Thymus (tissue), 11 donors: Measurements from ENCODE around the gene DRAP1. TPM values are rescaled to one million over a fixed set of nuclear protein-coding genes. Genes with fewer than 3 reads are reported as not detected.
A peak's percentile ranks its signal among the peaks of the same experiment; 100 is the strongest.

ENCODE experiments used
- DNase-seq, 9 donors: peaks; one replicate each; pipeline ENCODE4 v3.0.0-alpha.2; 2013; ENCODE audit warnings: low spot score in 9 of 9, low read depth in 6 of 9, missing footprints in 1 of 9
- H3K27ac ChIP-seq, 2 donors: one replicate each; pipeline ENCODE4 v1.5.1; 2013; ENCODE audit warnings: control low read depth in 1 of 2, low read depth in 1 of 2, low read length in 1 of 2, mild to moderate bottlenecking in 1 of 2, moderate library complexity in 1 of 2
- H3K27me3 ChIP-seq, 2 donors: one replicate each; pipeline ENCODE4 v1.5.1; 2013; ENCODE audit warnings: low read length in 1 of 2; ENCODE audit not compliant: control insufficient read depth in 2 of 2, insufficient read depth in 1 of 2
- H3K36me3 ChIP-seq, 2 donors: one replicate each; pipeline ENCODE4 v1.5.1; 2013; ENCODE audit warnings: low read length in 1 of 2, mild to moderate bottlenecking in 1 of 2, moderate library complexity in 1 of 2; ENCODE audit not compliant: control insufficient read depth in 2 of 2, insufficient read depth in 2 of 2
- H3K4me1 ChIP-seq, 2 donors: one replicate each; pipeline ENCODE4 v1.5.1; 2013; ENCODE audit warnings: low read length in 2 of 2; ENCODE audit not compliant: control insufficient read depth in 2 of 2, insufficient read depth in 2 of 2
- H3K4me3 ChIP-seq, 2 donors: one replicate each; pipeline ENCODE4 v1.5.1; 2013; ENCODE audit warnings: low read length in 2 of 2, control low read depth in 1 of 2, mild to moderate bottlenecking in 1 of 2
- H3K9me3 ChIP-seq, 2 donors: one replicate each; pipeline ENCODE4 v1.5.1; 2013; ENCODE audit warnings: low read length in 1 of 2, mild to moderate bottlenecking in 1 of 2; ENCODE audit not compliant: control insufficient read depth in 2 of 2, insufficient read depth in 1 of 2
- WGBS: extraction: QIAGEN DNeasy Blood & Tissue Kit; methylation state at CpG from one replicate; pipeline ENCODE4 v1.1.7; 2013; 5-methylcytosine and 5-hydroxymethylcytosine counted together
- polyA plus RNA-seq: library from polyadenylated mRNA; stranded (reverse); fragments of 200-250 nt; gene quantifications from one replicate; pipeline ENCODE4 v1.2.3, GENCODE V29; 2013
- total RNA-seq: library from RNA; stranded (reverse); fragments of 120-200 nt; gene quantifications from one replicate; pipeline ENCODE4 v1.2.4, GENCODE V29; 2013
- donor health status: healthy.

Gene DRAP1
- total and polyA plus RNA-seq, 2 donors = 131 to 200 TPM

DNA sequence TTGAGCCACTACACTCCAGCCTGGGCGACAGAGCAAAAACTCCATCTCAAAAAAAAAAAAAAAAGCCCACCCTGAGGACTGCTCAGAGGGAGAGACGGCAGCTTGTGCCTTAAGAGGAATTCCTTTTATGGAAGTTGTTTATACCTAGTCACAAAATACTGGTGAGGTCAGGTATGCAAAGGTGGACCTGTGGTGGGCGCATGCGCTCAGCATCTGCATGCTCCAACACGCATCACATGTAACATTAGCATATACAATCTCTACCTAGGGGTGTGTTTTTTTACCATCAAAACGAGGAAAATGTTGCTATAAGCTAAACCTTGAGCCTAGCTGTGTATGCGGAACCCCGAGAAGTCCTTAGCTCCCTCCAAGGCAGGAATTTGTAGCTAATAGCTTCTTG is 35.5 kb downstream of the DRAP1 start:
- H3K27ac ChIP-seq = no peak overlapping the region
- peaks cover 6 to 24% of the 10 kb centered on the region in 2 donors for H3K4me1 ChIP-seq
- H3K9me3 ChIP-seq = no peaks in the 10 kb centered on the region
- H3K4me3 ChIP-seq = no peak overlapping the region
- no peaks in the 10 kb centered on the region for H3K27me3 ChIP-seq
- DNase-seq = no peak
- 89% methylated on average over 8 of the region's 8 CpGs for WGBS
- H3K36me3 ChIP-seq = no peaks in the 10 kb centered on the region

DNA sequence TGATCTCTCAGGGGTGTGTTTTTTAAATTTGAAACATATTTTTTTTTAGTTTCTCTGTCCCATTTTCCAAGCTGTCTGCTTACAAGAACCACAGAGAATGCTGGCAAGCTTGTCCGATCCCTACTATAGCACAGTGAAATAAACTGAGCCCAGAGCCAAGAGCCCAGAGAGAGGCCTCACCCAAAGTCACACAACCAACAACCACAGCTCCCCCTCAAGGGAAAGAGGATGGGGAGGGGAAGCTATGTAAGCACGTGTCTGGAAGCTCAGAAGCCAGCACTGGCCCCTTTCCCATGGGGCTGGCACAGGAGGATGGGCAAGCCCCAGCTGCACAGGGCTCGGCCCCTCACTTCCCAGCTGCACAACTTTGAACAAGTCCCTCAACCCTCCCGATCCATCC is 39.1 kb downstream of the DRAP1 start:
- peaks cover 17 to 41% of the 10 kb centered on the region in 2 donors for H3K4me1 ChIP-seq
- DNase-seq = no peak
- H3K27ac ChIP-seq = no peak overlapping the region
- H3K27me3 ChIP-seq = no peaks in the 10 kb centered on the region
- H3K4me3 ChIP-seq = no peak overlapping the region
- 81% methylated on average over 4 of the region's 4 CpGs for WGBS
- H3K9me3 ChIP-seq = no peaks in the 10 kb centered on the region
- no peaks in the 10 kb centered on the region for H3K36me3 ChIP-seq

DNA sequence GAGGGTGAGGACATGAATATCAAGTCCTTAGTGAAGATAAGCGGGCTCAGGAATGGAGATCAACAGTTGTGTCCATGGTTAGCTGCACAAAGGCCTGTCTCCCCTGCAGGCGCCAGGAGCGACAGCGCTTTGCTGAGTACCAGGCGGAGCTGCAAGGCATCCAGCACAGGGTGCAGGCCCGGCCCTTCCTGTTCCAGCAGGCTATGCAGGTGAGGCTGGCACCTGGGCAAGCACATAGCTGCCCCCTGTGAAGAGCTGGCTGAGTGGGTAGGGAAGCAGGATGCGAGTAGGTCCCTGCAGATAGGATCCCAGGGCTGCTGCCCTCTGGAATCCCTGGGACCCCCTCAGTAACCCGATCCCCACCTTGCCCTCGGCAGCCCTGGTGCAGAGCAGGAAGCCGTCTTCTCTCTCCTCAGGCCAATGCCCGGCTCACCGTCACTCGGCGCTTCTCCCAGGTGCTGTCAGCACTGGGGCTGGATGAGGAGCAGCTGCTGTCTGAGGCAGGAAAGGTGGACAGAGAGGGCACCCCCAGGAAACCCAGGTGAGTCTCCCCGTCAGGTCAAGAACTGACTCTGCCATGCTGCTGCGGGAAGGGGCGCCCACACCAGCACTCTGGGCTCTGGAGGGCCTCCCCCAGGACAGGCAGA is 39.7 kb downstream of the DRAP1 start:
- H3K27me3 ChIP-seq = no peaks in the 10 kb centered on the region
- no peak overlapping the region for H3K27ac ChIP-seq
- H3K9me3 ChIP-seq = no peaks in the 10 kb centered on the region
- H3K4me3 ChIP-seq = no peak overlapping the region
- peaks cover 2 to 3% of the 10 kb centered on the region in 2 donors for H3K36me3 ChIP-seq
- WGBS = 96% methylated on average over 17 of the region's 17 CpGs
- DNase-seq = no peak
- H3K4me1 ChIP-seq = peaks cover 19 to 41% of the 10 kb centered on the region in 2 donors

DNA sequence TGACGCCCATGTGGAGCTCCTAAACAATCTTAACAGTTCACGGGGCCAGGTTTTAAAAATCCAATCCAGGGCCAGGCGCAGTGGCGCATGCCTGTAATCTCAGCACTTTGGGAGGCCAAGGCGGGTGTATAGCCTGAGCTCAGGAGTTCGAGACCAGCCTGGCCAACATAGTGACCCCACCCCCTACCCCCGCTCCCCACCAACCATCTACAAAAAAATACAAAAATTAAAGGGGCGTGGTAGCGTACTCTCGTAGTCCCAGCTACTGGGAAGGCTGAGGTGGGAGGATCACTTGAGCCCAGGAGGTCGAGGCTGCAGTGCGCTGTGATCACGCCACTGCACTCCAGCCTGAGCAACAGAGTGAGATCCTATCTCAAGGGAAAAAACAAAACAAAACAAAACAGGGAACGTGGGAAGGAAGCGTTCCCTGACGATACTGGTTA is 41.6 kb downstream of the DRAP1 start:
- no peaks in the 10 kb centered on the region for H3K9me3 ChIP-seq
- peak overlapping the region; percentile 93 to 96 for H3K27ac ChIP-seq
- peak overlapping the region; percentile 73 to 91 for H3K4me3 ChIP-seq
- H3K4me1 ChIP-seq = peaks cover 19 to 41% of the 10 kb centered on the region in 2 donors
- peaks cover 21 to 22% of the 10 kb centered on the region in 2 donors for H3K36me3 ChIP-seq
- no peak for DNase-seq
- no peaks in the 10 kb centered on the region for H3K27me3 ChIP-seq
- WGBS = 56% methylated on average over 16 of the region's 16 CpGs

DNA sequence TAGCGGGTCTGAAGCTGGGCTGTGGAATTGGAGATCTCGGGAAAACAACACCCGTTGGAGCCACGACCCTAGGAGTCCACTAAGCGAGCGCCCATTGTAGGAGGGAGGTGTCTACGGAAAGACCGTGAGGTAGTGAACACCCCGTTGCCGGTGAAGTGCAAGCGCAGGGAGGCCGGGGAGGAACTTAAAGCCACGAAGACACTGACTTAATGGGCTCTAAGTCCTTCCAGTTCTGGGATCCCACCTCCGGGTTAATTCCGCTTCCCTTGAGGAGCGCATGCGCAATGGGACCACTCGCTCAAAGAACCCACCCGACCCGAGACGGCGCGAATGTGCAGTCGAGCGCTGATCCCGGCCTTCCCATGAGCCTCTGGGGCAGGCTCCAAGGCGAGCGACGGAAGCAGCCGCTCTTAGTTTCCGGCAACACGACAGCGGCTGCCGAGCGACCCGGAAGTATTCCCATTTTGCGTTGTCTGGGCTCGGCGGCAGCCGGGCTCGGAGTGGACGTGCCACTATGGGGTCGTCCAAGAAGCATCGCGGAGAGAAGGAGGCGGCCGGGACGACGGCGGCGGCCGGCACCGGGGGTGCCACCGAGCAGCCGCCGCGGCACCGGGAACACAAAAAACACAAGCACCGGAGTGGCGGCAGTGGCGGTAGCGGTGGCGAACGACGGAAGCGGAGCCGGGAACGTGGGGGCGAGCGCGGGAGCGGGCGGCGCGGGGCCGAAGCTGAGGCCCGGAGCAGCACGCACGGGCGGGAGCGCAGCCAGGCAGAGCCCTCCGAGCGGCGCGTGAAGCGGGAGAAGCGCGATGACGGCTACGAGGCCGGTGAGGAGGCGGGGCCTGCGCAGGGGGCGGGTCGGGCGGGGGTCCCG is 42.3 kb downstream of the DRAP1 start, which contains the start of gene SART1:
TSS of gene SART1 (plus strand) at position 468 of the 874 bp plus-strand sequence. CDS start at position 515, 47 bp downstream.
- H3K4me1 ChIP-seq = peaks cover 19 to 39% of the 10 kb centered on the region in 2 donors
- H3K27ac ChIP-seq = peak within 1 kb of the TSS; percentile 93 to 96
- under 1% methylated on average over 97 of the region's 97 CpGs for WGBS
- H3K4me3 ChIP-seq = peak within 1 kb of the TSS; percentile 73 to 91
- H3K27me3 ChIP-seq = no peaks in the 10 kb centered on the region
- no peaks in the 10 kb centered on the region for H3K9me3 ChIP-seq
- H3K36me3 ChIP-seq = peaks cover 28 to 29% of the 10 kb centered on the region in 2 donors
- peak; percentile 94 to 99 (median 97) for DNase-seq

DNA sequence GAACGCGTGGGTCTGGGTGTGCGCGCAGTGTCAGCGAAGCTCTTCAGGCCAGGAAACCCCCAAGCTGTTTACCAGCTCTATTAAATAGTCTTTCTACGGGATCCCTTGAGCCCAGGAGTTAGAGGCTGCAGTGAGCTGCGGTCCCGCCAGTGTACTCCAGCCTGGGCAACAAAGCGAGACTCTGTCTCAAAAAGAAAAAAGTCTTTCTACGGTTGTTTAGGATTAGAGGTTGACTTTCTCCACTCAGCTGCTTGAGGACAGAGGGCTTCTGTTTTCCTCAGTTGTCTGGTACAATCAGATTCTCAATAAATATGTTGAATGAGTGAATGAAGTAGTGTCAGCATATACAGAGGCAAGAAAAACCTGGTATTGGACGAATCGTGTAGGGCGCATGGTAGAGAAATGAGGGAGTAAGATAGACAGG is 42.9 kb downstream of the DRAP1 start:
- 5% methylated on average over 13 of the region's 13 CpGs for WGBS
- H3K27me3 ChIP-seq = no peaks in the 10 kb centered on the region

DNA sequence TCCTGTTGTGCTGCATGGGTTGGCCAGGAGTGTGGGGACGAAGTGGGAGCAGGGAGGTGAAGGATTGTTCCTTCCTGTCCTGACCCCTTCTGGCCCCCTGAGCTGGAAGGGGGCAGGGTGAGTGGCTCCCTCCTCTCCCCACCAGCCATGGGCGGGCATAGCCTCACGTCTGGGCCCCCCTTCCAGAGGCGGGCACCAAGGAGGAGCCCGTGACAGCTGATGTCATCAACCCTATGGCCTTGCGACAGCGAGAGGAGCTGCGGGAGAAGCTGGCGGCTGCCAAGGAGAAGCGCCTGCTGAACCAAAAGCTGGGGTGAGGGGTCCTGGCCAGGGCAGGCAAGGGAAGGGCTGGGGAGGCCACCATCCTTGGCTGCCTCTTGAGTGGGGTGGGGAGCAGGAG is 45.7 kb downstream of the DRAP1 start:
- Histone ChIP-seq H3K4me1 (peaks cover 13 to 18% of the 10 kb centered on the region in 2 donors), H3K27me3 (no peaks in the 10 kb centered on the region), H3K27ac (no peak overlapping the region), H3K36me3 (peaks cover 60 to 62% of the 10 kb centered on the region in 2 donors), H3K9me3 (no peaks in the 10 kb centered on the region), H3K4me3 (no peak overlapping the region)
- no peak for DNase-seq
- 87% methylated on average over 10 of the region's 10 CpGs for WGBS

More for the DNA sequence above, 42.9 kb downstream of the DRAP1 start:
- peaks cover 13 to 32% of the 10 kb centered on the region in 2 donors for H3K4me1 ChIP-seq
- H3K4me3 ChIP-seq = peak overlapping the region; percentile 73 to 91
- H3K36me3 ChIP-seq = peaks cover 34 to 35% of the 10 kb centered on the region in 2 donors
- DNase-seq = no peak
- peak overlapping the region; percentile 50 to 74 for H3K27ac ChIP-seq
- no peaks in the 10 kb centered on the region for H3K9me3 ChIP-seq

DNA sequence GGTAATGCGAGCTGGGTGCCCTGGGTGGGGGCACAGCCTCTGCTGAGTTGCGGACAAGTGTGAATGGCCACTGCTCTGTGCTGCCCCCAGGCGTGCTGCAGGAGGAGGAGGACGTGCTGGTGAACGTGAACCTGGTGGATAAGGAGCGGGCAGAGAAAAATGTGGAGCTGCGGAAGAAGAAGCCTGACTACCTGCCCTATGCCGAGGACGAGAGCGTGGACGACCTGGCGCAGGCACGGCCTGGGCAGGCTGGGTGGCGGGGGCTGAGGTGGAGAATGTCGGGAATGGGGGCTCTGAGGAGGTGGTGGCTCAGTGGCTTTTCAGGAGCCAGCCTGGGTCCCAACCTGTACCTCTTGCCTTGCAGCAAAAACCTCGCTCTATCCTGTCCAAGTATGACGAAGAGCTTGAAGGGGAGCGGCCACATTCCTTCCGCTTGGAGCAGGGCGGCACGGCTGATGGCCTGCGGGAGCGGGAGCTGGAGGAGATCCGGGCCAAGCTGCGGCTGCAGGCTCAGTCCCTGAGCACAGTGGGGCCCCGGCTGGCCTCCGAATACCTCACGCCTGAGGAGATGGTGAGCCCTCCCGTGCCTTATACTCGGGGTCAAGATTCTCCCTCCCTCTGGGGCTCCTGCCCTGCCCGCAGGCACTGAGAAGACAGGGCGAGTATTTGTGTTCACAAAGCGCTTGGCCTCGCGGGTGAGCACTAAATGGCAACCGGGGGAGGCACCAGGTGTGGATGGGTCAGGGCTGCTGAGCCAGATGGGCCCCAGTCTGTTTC is 46.9 kb downstream of the DRAP1 start:
- H3K9me3 ChIP-seq = no peaks in the 10 kb centered on the region

More for the DNA sequence above, 46.9 kb downstream of the DRAP1 start:
- H3K4me3 ChIP-seq = no peak overlapping the region
- peaks cover 66 to 67% of the 10 kb centered on the region in 2 donors for H3K36me3 ChIP-seq
- H3K27me3 ChIP-seq = no peaks in the 10 kb centered on the region
- no peak for DNase-seq
- WGBS = 98% methylated on average over 36 of the region's 36 CpGs
- peaks cover 13 to 14% of the 10 kb centered on the region in 2 donors for H3K4me1 ChIP-seq
- no peak overlapping the region for H3K27ac ChIP-seq
